Kidney (tissue), 14 donors: Measurements from ENCODE around the gene KIAA0930. TPM values are rescaled to one million over a fixed set of nuclear protein-coding genes. Genes with fewer than 3 reads are reported as not detected.

Source experiments
- DNase-seq, 5 donors: peaks; one replicate each; pipeline ENCODE4 v3.0.0-alpha.2; 2013 to 2020
- FAIRE-seq: peaks from 2 replicates; lab custom pipeline; 2012; peaks lifted over from hg19 to GRCh38; lab: Jason Lieb, UNC
- H3K27ac ChIP-seq, 2 donors: one replicate each; pipeline ENCODE4 v1.7.0; 2013; ENCODE audit warnings: low read depth in 2 of 2, low read length in 2 of 2, inconsistent platforms in 1 of 2
- H3K27me3 ChIP-seq: one replicate; pipeline ENCODE4 v1.7.1; 2013; ENCODE audit warnings: low read length, inconsistent platforms; ENCODE audit not compliant: control insufficient read depth, insufficient read depth
- H3K36me3 ChIP-seq, 3 donors: one replicate each; pipeline versions ENCODE4 v1.7.0 to v1.7.1; 2013; ENCODE audit warnings: low read length in 3 of 3, control low read depth in 1 of 3, inconsistent platforms in 1 of 3; ENCODE audit not compliant: insufficient read depth in 3 of 3, control insufficient read depth in 2 of 3
- H3K4me1 ChIP-seq, 3 donors: one replicate each; pipeline versions ENCODE4 v1.7.0 to v1.7.1; 2013; ENCODE audit warnings: low read length in 3 of 3, inconsistent platforms in 1 of 3, low read depth in 1 of 3; ENCODE audit not compliant: control insufficient read depth in 2 of 3, insufficient read depth in 2 of 3
- H3K4me3 ChIP-seq, 3 donors: one replicate each; pipeline versions ENCODE4 v1.7.0 to v1.8.1; 2013; ENCODE audit warnings: low read length in 3 of 3, control low read depth in 1 of 3, inconsistent platforms in 1 of 3
- H3K9ac ChIP-seq, 3 donors: one replicate each; pipeline versions ENCODE4 v1.7.0 to v1.7.1; 2013; ENCODE audit warnings: low read length in 3 of 3, control low read depth in 1 of 3, inconsistent platforms in 1 of 3
- H3K9me3 ChIP-seq, 3 donors: one replicate each; pipeline versions ENCODE4 v1.7.0 to v1.7.1; 2013; ENCODE audit warnings: low read length in 3 of 3, control low read depth in 1 of 3, inconsistent platforms in 1 of 3; ENCODE audit not compliant: control insufficient read depth in 2 of 3, insufficient read depth in 1 of 3
- intact Hi-C: fragments of 100-400 bp; cut with DNase I; formaldehyde crosslinking; loops from one replicate; pipeline ENCODE4 v1.11.1; 2022
- polyA plus RNA-seq: library from polyadenylated mRNA; stranded (reverse); fragments of 350-450 nt; fragmentation: Illumina TruSeq; extraction: RNeasy Lipid Tissue Mini Kit (QIAGEN cat#74804); gene quantifications from one replicate; pipeline ENCODE4 v1.2.3, GENCODE V29; 2014; ENCODE audit warnings: low read depth, low replicate concordance; ENCODE audit not compliant: insufficient read depth
- total RNA-seq: library from RNA; stranded (reverse); fragmentation: NEBNext Ultra II Directional; extraction: Animal tissue kit (Norgen Biotek cat#: 25700); gene quantifications from one replicate; pipeline ENCODE4 v1.2.1, GENCODE V29; 2021
- TF ChIP-seq, protein P1 (sequence below): IDR thresholded peaks from 3 replicates; pipeline ENCODE4 v1.5.1; 2012; ENCODE audit warnings: mild to moderate bottlenecking, moderate library complexity, borderline replicate concordance; ENCODE audit not compliant: insufficient read depth; ENCODE audit errors: extremely low read depth
- donor health status: control.
- donor health status: control.
- donor health status: control.
- donor health status: control.
- donor health status: control.
- donor health status: DM: yes; HTN: yes; CAD: no.
- donor health status: Normal renal cell carcinoma (clear cell type).

Gene KIAA0930
- total and polyA plus RNA-seq, 2 donors from 2014 or later = 26.4 to 55.4 TPM

DNA sequence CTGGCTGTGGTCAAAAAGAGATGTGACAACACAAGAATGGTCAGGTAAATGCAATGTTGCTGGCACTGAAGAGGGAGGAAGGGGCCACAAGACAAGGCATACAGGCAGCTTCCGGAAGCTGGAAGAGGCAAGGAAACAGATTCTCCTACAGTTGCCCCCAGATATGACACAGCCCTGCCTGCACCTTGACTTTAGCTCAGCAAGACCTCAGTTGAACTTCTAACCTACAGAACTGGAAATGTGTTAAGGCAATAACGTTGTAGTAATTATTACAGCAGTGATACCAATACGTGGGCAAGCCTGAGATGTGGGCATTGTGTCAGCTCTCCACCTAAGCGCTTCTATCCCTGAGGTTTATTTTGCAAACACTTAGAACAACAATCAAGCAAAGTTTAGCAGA lies 4.2 kb upstream of the KIAA0930 start:
- TF ChIP-seq, protein P1, sequence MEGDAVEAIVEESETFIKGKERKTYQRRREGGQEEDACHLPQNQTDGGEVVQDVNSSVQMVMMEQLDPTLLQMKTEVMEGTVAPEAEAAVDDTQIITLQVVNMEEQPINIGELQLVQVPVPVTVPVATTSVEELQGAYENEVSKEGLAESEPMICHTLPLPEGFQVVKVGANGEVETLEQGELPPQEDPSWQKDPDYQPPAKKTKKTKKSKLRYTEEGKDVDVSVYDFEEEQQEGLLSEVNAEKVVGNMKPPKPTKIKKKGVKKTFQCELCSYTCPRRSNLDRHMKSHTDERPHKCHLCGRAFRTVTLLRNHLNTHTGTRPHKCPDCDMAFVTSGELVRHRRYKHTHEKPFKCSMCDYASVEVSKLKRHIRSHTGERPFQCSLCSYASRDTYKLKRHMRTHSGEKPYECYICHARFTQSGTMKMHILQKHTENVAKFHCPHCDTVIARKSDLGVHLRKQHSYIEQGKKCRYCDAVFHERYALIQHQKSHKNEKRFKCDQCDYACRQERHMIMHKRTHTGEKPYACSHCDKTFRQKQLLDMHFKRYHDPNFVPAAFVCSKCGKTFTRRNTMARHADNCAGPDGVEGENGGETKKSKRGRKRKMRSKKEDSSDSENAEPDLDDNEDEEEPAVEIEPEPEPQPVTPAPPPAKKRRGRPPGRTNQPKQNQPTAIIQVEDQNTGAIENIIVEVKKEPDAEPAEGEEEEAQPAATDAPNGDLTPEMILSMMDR = no peak
- Histone ChIP-seq H3K4me3 (no peak overlapping the region), H3K9me3 (no peaks in the 10 kb centered on the region), H3K27ac (peak overlapping the region in 1 of 2 donors; percentile 76), H3K9ac (no peak overlapping the region), H3K36me3 (no peaks in the 10 kb centered on the region), H3K27me3 (no peaks in the 10 kb centered on the region), H3K4me1 (peaks cover 0 to 20% (median 14%) of the 10 kb centered on the region in 3 donors)
- intact Hi-C loops = no loop called here
- DNase-seq (no peak), FAIRE-seq (no peak)

DNA sequence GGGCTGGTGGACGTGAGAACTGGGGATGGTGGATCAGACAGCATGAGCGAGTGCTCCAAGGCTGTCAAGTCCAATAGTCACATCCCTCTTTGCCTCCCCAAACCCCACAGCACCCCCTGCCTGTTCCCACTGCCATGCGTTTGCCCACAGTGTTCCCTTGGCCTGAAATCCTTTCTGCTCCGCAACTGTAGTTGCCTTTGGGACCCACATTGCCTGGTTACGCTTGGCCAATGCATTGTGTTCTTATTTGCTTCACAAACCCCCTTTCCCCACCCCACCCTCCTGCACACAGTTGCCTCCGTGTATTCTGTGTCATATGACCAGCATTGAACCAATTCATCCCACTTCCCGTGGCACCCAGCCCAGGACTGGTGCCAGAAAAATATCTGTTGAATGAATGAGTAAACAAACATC lies 2.1 kb upstream of the KIAA0930 start:
- Histone ChIP-seq H3K36me3 (no peaks in the 10 kb centered on the region), H3K4me3 (no peak overlapping the region), H3K27me3 (no peaks in the 10 kb centered on the region), H3K4me1 (peaks cover 0 to 16% (median 13%) of the 10 kb centered on the region in 3 donors), H3K9me3 (no peaks in the 10 kb centered on the region), H3K27ac (no peak overlapping the region), H3K9ac (no peak overlapping the region)
- FAIRE-seq (no peak), DNase-seq (peak in 1 of 5 donors; percentile 69)
- TF ChIP-seq, protein P1 = no peak
- intact Hi-C loops = no loop called here

DNA sequence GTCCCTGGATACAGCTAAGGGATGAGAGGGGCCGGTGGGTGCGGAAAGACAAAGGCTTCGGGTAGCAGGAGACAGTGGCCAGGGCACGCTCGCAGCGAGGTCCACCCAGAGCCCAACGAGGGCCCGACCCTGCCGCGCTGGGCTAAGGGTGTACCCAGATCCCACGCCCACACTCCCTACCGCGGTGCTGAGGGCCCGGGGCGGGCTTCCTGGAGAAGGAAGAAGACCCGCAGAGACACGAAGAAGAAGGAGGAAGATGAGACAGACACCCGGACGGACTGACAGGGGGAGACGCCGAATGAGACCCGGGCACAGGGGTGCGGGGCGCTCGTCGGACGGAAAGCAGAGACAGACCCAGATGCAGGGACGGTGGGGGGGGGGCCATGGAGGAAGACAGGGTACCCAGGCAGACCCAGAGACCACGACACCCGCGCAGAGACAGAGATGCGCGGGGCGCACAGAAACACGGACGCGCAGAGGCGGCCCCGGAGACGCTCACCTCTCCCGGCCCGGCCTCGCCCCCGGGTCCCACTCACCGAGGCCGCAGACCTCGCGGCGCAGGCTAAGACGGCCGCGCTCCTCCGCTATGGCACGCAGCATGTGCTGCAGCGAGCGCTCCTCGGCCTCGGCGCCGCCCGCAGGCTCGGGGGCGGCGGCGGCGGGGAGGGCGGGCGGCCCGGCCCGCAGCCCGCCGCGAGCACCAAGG lies 437 bp downstream of the KIAA0930 start:
- intact Hi-C loops = no loop called here
- H3K4me1 ChIP-seq = peaks cover 0 to 17% (median 12%) of the 10 kb centered on the region in 3 donors
- no peaks in the 10 kb centered on the region for H3K27me3 ChIP-seq
- FAIRE-seq = no peak
- no peaks in the 10 kb centered on the region for H3K36me3 ChIP-seq
- peak in 2 of 5 donors; percentile 33 to 76 for DNase-seq
- peak overlapping the region in 2 of 3 donors; percentile 17 to 34 for H3K9ac ChIP-seq
- TF ChIP-seq, protein P1 = no peak
- no peak overlapping the region for H3K27ac ChIP-seq
- H3K4me3 ChIP-seq = peak overlapping the region in 2 of 3 donors; percentile 21 to 59
- no peaks in the 10 kb centered on the region for H3K9me3 ChIP-seq
